Cardiac fibroblast (primary cell): ENCODE results near the gene DDR2.
A peak's percentile ranks its signal among the peaks of the same experiment; 100 is the strongest.

Experiments used
- DNase-seq, 2 donors: peaks; one replicate each; pipeline versions ENCODE4 v3.0.0 to v3.0.0-alpha.2; 2010; ENCODE audit warnings: low read depth in 2 of 2
- H3K4me3 ChIP-seq, 2 donors: replicated peaks in 1 of 2; 1 replicate in 1 of 2; 2 replicates in 1 of 2; pipeline ENCODE4 v1.5.1; 2011; ENCODE audit warnings: low read depth in 2 of 2, low read length in 2 of 2, mild to moderate bottlenecking in 2 of 2, moderate library complexity in 1 of 2
- TF ChIP-seq, protein P1 (sequence below): IDR thresholded peaks from one replicate; pipeline ENCODE4 v1.5.1; 2011; ENCODE audit warnings: low read depth, mild to moderate bottlenecking, low read length, inconsistent platforms

DDR2 gene

DNA sequence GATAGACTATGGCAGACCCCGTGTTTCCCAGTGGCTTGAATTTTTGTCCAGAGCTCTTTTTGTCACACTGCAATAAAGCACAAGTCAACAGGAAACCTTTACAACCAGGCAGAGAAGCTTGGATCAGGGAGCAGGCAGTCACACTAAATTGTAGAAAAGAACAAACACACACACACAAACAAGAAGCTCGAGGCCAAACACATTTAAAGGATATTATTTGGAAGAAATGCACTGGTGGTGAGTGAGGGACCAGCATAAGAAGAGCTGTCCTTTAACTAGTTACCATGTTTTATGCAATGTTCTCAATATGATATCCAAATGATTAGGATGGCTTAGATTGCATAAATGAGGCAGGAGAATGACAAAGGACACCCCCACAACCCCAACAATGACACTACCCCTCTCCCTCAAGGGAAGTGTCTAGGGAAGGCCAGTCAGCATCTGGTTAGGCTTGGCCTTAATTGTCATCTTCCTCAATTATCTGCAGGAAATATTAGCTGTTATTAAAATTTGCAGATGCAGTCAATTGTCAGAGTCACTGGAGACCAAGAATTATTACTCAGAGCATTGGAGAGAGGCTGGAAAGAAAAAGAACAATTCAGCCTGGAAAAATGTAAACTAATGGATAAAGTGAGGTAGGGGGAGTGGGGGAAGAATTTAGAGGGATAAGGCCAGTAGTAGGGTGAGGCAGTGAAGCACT, 35.3 kb downstream of the DDR2 start:
- TF ChIP-seq, protein P1, sequence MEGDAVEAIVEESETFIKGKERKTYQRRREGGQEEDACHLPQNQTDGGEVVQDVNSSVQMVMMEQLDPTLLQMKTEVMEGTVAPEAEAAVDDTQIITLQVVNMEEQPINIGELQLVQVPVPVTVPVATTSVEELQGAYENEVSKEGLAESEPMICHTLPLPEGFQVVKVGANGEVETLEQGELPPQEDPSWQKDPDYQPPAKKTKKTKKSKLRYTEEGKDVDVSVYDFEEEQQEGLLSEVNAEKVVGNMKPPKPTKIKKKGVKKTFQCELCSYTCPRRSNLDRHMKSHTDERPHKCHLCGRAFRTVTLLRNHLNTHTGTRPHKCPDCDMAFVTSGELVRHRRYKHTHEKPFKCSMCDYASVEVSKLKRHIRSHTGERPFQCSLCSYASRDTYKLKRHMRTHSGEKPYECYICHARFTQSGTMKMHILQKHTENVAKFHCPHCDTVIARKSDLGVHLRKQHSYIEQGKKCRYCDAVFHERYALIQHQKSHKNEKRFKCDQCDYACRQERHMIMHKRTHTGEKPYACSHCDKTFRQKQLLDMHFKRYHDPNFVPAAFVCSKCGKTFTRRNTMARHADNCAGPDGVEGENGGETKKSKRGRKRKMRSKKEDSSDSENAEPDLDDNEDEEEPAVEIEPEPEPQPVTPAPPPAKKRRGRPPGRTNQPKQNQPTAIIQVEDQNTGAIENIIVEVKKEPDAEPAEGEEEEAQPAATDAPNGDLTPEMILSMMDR, result no peak
- H3K4me3 ChIP-seq, result no peak overlapping the region
- DNase-seq, result no peak

DNA sequence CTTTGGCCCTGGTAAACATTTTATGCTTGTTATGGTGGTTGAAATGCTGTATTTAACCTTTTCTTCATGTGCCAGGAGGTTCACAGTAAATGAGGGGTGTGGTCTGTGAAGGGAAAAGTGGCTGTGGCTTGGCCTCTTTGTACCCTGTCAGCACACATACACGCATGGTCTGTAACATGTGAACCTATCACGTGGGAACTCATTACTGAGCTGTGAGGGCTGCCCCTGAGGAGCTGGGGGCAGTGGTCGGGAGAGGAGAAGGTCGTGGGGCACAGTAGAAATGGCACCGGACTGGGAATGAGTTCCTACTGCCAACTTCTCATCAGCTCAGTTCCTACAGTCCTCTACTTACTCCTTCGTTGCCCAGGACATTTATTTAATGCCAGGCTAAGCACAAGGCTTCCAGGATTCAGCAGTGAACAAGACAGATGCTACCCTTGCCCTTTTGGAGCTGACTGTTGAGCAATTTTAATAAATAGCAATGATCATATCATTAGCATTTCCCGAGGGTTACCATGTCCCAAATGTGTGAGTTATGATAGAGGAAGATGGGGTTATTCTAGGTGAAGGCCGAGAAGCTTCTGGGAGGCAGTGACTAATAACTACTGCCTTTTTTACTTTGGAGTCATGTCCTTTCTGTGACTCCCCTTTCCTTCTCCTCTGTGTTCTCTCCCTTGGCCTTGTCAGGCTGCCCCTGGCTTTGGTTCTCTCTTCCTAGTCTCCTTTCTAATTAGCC, 38.8 kb downstream of the DDR2 start:
- TF ChIP-seq, protein P1, result no peak
- no peak overlapping the region for H3K4me3 ChIP-seq
- peak; percentile 71 to 89 for DNase-seq

DNA sequence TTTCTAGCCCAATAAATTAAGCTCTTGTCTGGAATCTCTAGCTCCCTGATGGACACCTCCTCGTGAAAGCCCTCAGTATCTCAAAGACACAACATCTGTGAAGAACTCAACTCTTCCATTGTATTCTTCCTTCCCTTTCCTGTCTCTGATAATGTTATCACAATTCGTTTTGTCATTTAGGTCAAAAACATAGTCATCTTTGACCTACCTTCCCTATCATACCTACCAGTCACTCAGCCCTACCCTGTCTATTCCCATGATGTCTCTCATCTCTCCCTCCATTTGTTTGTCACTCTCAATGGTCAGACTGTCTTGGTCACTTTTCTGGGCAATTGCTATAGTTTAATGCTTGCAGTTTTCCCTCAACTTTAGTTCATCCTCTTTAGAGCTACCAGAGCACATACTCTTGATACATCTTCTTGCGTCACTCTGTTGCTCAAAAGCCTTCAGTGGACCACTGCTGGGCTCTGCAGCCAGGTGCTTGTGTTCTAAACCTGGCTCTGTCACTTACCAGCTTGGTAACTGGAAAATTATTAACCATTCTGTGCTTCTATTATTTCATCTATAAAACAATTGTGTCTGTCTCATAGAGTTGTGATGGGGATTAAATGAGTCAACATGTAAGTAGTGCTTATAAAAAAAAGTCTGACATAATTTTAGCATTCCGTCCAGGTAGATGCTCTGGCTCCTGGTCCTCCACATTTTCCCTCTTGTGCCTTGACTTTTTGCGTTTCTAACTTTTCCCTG, 39.6 kb downstream of the DDR2 start:
- TF ChIP-seq, protein P1, result no peak
- DNase-seq, result no peak
- no peak overlapping the region for H3K4me3 ChIP-seq

DNA sequence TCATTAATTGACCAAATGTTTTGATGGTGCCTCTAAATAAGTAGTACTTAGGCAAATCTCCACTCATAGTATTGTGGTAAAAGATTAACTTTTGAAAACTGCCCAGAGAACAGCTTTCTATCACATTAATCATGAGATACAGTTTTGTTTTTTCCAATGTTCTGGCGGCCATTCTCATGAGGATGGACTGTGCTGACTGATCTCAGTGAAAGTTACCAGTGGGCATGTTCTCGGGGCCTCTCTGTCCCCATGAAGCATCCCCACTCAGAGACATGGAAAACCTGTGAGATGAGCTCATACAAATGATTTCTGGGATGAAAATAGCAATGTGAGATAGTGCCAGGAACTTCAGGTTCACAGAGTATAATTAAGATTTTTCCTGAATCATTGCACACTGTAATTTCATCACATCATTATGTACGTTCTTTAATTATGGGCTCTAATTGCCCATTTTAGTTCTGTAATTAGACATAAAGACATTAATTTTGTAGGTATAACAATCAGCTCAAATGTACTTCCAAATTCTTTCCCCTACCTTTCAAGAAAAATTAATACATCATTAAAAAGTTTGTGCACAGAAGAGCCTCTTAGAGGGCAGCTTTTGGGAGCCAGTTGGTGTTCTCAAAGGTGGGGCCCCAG, 40.5 kb downstream of the DDR2 start:
- TF ChIP-seq, protein P1, result no peak
- DNase-seq, result no peak
- H3K4me3 ChIP-seq, result no peak overlapping the region

DNA sequence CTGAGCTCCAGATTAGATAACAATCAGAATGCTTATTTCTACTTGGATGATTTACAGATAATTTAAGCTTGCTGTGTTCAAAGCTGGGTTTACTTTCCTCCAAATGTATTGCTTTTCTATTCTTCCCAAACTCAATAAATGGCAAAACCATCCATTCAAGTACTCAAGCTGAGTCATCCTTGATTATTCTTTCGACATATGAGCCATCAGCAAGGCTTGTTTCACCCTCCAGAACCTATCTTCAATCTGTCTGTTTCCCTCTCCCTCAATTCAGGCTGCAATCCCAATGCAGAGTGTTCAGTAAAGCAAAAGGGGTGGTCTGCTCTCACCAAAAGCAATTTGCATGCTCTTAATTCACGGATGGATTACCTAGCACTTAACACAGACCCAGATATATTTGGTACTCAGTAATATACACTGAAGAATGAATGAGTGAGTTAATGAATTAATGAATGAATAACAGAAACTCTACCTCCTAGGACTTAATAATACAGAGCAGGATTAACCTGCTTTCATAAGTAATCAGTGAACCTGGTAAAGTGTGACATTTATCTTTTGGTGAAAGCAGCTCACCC, 41.9 kb downstream of the DDR2 start:
- H3K4me3 ChIP-seq, result no peak overlapping the region
- peak; percentile 41 to 68 for DNase-seq
- TF ChIP-seq, protein P1, result no peak

DNA sequence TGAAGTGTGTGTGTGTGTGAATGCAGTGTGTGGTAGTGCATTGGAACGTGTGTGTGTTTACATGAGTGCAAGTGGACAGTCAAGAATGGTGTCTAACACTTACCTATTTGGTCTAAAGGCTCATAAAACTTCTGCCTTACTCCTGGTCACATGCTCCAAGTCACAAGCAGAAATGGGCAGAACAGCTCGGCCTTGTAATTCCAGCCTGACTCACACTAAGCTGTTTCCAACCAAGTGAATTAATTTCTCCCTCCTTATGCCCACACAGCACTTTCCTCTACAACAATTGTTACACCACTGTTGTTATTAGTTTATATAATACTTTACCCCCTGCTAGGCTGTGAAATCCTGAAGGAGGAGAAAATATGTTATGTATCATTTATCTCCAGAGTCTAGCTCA, 43.8 kb downstream of the DDR2 start:
- no peak overlapping the region for H3K4me3 ChIP-seq
- TF ChIP-seq, protein P1, result no peak
- DNase-seq, result peak; percentile 66 to 70
